Nephron (organoid): ENCODE measurements around the gene NPLOC4.

Source experiments
- H3K27ac Mint-ChIP-seq, 3 experiments: 2 replicates each; pipeline ENCODE4 v1.8.0; 2020; ENCODE audit warnings: mixed read lengths in 3 of 3, mild to moderate bottlenecking in 2 of 3, moderate library complexity in 1 of 3
- H3K27me3 Mint-ChIP-seq: 2 replicates; pipeline ENCODE4 v1.8.0; 2021; ENCODE audit warnings: low read depth, mild to moderate bottlenecking, moderate library complexity, mixed read lengths
- H3K36me3 Mint-ChIP-seq: 2 replicates; pipeline ENCODE4 v1.8.0; 2020; ENCODE audit warnings: low read depth, mixed read lengths
- H3K4me1 Mint-ChIP-seq: 2 replicates; pipeline ENCODE4 v1.8.0; 2020; ENCODE audit warnings: mixed read lengths
- H3K4me3 Mint-ChIP-seq, 3 experiments: 2 replicates each; pipeline ENCODE4 v1.8.0; 2020; ENCODE audit warnings: mild to moderate bottlenecking in 3 of 3, mixed read lengths in 3 of 3, moderate library complexity in 2 of 3
- H3K9me3 Mint-ChIP-seq: 2 replicates; pipeline ENCODE4 v1.8.0; 2020; ENCODE audit warnings: mixed read lengths
- TF ChIP-seq, protein P1 (sequence below), 3 experiments: fragments of 200-600 bp; sonication (generic); IDR thresholded peaks; one replicate each; pipeline ENCODE4 v1.5.0; 2021; ENCODE audit warnings: antibody characterized with exemption in 3 of 3; ENCODE audit not compliant: unreplicated experiment in 3 of 3

The NPLOC4 gene

DNA sequence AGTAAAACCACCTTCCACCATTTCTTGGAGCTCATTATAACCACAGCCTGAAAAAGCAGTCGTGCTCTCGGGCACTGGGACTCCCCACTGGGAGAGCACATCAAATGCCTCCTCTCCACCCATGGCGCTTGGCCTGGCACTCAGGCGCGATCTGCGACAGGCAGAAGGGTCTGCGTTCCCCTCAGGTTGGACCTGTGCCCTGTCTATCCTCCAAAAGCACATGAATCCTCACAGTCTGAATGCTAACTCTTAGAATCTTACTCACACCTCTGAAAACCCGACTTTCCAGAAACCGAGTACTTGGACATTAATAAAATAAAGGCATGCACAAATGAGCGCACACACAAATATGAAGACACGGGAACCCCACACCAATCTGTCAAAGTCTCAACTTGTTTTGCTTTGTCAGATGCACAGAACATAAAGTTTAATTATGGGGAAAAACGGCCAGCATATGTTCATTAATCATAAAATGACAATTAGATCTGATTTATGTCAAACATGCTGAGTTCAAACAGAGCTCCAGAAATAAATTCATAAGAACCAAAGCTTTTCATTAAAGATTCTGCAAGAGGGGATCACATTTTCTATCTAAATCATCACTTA, 64.2 kb downstream of the NPLOC4 start:
- Mint-ChIP-seq H3K27me3 (no peaks in the 10 kb centered on the region), H3K36me3 (peaks cover 54% of the 10 kb centered on the region), H3K9me3 (no peaks in the 10 kb centered on the region), H3K4me3 (no peak overlapping the region), H3K27ac (peak overlapping the region in 2 of 3 experiments; percentile 9 to 56), H3K4me1 (peaks cover 46% of the 10 kb centered on the region)
- TF ChIP-seq, protein P1, sequence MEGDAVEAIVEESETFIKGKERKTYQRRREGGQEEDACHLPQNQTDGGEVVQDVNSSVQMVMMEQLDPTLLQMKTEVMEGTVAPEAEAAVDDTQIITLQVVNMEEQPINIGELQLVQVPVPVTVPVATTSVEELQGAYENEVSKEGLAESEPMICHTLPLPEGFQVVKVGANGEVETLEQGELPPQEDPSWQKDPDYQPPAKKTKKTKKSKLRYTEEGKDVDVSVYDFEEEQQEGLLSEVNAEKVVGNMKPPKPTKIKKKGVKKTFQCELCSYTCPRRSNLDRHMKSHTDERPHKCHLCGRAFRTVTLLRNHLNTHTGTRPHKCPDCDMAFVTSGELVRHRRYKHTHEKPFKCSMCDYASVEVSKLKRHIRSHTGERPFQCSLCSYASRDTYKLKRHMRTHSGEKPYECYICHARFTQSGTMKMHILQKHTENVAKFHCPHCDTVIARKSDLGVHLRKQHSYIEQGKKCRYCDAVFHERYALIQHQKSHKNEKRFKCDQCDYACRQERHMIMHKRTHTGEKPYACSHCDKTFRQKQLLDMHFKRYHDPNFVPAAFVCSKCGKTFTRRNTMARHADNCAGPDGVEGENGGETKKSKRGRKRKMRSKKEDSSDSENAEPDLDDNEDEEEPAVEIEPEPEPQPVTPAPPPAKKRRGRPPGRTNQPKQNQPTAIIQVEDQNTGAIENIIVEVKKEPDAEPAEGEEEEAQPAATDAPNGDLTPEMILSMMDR (IDR thresholded peaks at IDR 0.05; ENCODE audit: unreplicated experiment in 3 of 3), result no peak

DNA sequence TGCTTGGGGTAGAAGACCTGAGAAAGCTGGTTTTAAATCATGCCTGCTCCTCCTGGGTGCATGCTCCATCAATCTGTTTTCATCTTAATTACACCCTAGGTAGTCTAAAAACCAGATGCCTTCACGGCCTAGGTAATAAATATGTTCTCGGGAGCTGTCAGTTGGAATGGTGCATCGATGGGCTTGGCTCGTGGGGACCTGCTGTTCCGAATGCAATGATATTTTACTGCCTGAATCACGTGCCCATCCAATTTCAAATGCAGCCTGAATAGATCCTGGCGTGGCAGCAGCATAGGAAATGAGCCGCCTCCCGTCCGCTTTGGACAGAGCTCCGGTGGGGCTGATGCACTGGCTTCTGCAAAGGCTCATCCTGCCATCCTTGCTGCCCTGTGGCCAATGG, 65.9 kb downstream of the NPLOC4 start:
- Mint-ChIP-seq H3K4me1 (peaks cover 47% of the 10 kb centered on the region), H3K9me3 (no peaks in the 10 kb centered on the region), H3K36me3 (peaks cover 64% of the 10 kb centered on the region), H3K27ac (peak overlapping the region in 1 of 3 experiments; percentile 19), H3K27me3 (no peaks in the 10 kb centered on the region), H3K4me3 (peak overlapping the region in 1 of 3 experiments; percentile 25)
- TF ChIP-seq, protein P1 (IDR thresholded peaks at IDR 0.05; ENCODE audit: unreplicated experiment in 3 of 3), result no peak

DNA sequence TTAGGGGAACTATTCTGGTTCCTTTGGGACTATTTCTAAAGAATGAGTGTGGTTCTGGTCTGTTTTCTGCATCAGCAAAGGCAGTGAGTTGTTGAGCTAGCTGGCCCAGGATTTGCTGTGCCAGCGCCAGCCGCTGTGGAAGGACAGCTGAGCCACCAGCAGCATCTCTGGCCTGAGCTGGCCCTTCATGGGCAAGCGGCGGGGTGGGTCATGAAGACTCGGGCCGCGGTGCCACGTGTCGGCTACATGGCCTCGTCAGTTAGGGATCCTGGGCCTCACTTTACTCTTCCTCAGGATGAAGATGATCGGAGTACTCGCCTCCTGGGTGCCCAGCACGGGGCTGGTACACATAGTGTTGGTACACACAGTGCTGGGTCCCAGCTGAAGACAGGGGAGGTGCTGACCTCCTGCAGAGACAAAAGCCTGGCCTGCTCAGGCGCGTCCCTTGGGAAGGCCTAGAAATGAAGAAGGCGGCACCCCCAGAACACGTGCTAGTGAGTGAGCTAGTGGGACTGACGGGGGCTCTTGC, 66.9 kb downstream of the NPLOC4 start:
- Mint-ChIP-seq H3K36me3 (peaks cover 68% of the 10 kb centered on the region), H3K4me3 (no peak overlapping the region), H3K27ac (no peak overlapping the region), H3K4me1 (peaks cover 49% of the 10 kb centered on the region), H3K9me3 (no peaks in the 10 kb centered on the region), H3K27me3 (no peaks in the 10 kb centered on the region)
- TF ChIP-seq, protein P1 (IDR thresholded peaks at IDR 0.05; ENCODE audit: unreplicated experiment in 3 of 3), result no peak

DNA sequence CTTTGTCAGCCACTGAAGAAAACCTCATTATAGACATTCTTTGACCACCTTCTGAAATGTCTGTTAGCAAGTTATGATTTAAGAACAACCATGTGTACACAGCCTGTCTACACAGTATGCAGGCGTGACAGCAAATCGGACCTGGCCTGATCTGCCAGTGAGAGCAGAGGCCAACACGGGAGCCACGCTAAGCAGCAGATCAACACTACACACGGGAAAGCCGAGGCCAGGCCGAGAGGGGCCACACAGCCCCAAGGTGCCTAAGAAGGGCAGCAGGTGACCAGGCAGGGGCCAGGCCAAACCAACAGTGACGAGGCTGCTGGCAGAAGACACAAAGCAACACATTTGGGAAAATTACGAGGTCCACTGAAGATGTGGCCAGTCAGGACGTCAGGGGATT, 68.5 kb downstream of the NPLOC4 start:
- H3K4me3 Mint-ChIP-seq, result no peak overlapping the region
- peaks cover 38% of the 10 kb centered on the region for H3K4me1 Mint-ChIP-seq
- TF ChIP-seq, protein P1 (IDR thresholded peaks at IDR 0.05; ENCODE audit: unreplicated experiment in 3 of 3), result no peak
- H3K9me3 Mint-ChIP-seq, result no peaks in the 10 kb centered on the region
- H3K27me3 Mint-ChIP-seq, result no peaks in the 10 kb centered on the region
- peaks cover 65% of the 10 kb centered on the region for H3K36me3 Mint-ChIP-seq
- H3K27ac Mint-ChIP-seq, result peak overlapping the region; percentile 99 to 100 (median 99)

DNA sequence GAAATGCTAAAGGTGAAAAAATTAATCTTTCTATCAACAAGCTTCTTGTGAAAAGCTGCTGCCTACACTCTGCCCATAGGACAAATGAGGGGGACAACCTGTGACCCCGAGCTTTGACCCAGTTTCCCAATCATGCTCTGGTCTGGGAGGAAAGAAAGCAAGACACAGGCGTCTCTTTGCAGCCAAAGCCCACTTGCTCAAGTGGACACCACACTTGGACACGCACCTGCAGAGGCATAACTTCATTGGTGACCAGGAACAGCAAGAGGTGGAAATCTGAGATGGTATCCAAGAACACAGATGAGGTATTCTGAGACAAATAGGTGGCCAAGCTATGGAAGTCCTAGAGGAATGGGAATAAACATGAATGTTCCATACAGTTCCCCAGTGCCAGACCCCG, 69.7 kb downstream of the NPLOC4 start:
- no peaks in the 10 kb centered on the region for H3K27me3 Mint-ChIP-seq
- H3K27ac Mint-ChIP-seq, result peak overlapping the region; percentile 99 to 100 (median 99)
- H3K4me1 Mint-ChIP-seq, result peaks cover 30% of the 10 kb centered on the region
- peaks cover 65% of the 10 kb centered on the region for H3K36me3 Mint-ChIP-seq
- H3K9me3 Mint-ChIP-seq, result no peaks in the 10 kb centered on the region
- TF ChIP-seq, protein P1 (IDR thresholded peaks at IDR 0.05; ENCODE audit: unreplicated experiment in 3 of 3), result no peak
- H3K4me3 Mint-ChIP-seq, result peak overlapping the region; percentile 40 to 57 (median 49)
